GM19193 (cell line): ENCODE measurements around the gene AFDN.

Experiments used
- POLR2A ChIP-seq: IDR thresholded peaks from 4 replicates; pipeline ENCODE4 v1.6.1; 2011; ENCODE audit not compliant: insufficient read depth, insufficient read length; ENCODE audit errors: extremely low read depth

Gene AFDN

DNA sequence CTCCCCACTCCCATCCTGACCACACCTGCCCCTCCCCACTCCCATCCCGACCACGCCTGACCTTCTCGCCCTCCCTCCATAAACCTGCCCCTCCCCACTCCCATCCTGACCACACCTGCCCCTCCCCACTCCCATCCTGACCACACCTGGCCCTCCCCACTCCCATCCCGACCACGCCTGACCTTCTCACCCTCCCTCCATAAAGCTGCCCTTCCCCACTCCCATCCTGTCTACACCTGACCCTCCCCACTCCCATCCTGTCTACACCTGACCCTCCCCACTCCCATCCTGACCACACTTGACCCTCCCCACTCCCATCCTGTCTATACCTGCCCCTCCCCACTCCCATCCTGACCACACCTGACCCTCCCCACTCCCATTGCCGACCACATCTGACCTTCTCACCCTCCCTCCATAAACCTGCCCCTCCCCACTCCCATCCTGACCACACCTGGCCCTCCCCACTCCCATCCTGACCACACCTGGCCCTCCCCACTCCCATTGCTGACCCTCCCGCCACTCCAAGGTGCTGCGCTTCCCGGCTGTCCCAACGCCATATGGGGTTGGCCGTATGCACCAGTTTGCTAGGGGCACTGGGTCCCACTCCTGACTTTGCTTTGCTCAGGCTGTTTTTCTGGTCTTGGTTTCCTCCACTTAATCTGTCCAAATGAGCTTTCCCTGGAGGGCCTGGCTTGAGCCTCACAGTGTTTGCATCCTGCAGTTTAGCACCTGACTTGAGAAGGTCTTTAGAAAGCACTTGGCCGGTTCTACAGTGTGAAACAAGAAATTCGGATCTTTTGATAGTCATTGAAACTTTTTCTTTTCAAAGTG lies 173.7 kb downstream of the AFDN start:
- TF ChIP-seq POLR2A: no peak

DNA sequence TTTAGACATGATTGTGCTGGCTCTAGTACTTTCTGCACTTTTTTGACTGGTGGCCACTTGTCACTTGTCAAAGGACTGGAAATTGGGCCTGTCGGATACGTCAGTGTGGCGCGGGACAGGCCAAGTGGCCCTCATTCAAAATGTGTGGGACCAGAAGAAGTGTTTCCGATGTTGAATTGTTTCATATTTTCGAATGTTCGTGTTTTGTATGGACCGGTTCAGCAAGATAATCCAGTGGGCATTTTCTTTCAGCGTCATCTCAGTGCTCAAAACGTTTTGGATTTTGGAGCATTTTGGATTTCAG lies 174.3 kb downstream of the AFDN start:
- no peak for TF ChIP-seq POLR2A

DNA sequence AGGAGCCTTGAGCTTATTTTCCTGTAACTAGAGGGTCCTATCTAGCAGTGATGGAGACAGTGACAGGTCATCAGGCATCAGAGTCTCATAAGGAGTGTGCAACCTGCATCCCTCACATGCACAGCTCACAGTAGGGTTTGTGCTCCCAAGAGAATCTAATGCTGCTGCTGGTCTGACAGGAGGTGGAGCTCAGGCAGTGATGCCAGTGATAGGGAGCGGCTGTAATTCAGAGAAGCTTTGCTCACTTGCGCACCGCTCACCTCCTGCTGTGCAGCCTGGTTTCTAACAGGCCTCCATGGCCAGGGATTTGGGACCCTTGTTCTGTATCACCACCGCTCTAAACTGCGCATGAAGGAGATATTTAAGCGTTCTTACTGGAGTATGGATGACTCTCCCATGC lies 176.1 kb downstream of the AFDN start:
- no peak for TF ChIP-seq POLR2A

DNA sequence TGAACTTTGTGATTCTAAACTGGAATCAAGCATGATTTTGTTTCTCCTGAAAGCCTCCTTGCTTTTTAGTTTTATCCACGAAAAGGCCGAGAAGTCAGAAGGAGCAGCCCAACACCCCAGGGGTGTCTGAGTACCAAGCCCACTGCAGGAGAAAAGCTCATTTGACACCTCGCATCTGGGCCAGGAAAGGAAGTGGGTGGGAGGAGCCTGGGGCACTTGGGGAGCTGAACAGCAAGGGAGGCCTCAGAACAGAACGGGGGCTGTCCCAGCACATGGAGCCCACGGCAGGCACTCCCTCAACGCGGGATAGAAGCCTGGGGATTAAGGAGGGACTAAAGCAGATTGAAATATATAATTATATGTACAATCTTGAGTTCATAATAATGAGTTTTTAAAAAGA lies 177.3 kb downstream of the AFDN start:
- TF ChIP-seq POLR2A: no peak

DNA sequence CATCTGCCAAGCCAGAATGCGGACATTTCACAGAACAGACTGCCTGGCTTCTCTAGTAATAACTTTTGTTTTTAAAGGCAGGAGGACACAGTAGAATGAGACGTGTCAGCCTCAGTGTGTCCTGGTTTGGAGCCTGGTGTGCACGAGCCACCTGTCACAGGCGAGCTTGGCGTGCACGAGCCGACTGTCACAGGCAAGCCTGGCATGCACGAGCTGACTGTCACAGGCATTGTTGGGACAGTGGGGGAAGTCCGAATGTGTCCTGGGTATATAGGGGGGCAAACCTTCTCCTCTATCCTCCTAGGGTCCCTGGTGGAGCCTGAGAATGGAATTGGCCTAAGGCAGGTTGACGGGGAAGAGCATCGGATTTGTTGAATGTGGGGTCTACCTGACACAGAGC lies 178.2 kb downstream of the AFDN start:
- no peak for TF ChIP-seq POLR2A

DNA sequence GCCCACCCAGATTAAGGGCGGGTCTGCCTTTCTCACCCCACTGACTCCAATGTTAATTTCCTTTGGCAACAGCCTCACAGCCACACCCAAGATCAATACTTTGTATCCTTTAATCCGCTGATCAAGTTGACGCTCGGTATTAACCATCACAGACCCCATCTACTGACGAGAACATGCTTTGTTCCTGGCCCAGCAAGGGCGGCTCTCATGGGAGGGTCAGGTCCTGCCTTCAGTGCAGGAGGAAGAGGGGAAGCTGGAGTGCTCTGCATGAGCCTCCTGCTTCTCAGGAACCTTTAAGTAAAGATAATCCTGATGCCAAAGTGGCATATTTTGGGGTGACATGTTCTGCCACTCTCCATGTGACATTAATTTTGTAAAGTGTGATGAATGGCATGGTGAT lies 179.1 kb downstream of the AFDN start:
- no peak for TF ChIP-seq POLR2A

DNA sequence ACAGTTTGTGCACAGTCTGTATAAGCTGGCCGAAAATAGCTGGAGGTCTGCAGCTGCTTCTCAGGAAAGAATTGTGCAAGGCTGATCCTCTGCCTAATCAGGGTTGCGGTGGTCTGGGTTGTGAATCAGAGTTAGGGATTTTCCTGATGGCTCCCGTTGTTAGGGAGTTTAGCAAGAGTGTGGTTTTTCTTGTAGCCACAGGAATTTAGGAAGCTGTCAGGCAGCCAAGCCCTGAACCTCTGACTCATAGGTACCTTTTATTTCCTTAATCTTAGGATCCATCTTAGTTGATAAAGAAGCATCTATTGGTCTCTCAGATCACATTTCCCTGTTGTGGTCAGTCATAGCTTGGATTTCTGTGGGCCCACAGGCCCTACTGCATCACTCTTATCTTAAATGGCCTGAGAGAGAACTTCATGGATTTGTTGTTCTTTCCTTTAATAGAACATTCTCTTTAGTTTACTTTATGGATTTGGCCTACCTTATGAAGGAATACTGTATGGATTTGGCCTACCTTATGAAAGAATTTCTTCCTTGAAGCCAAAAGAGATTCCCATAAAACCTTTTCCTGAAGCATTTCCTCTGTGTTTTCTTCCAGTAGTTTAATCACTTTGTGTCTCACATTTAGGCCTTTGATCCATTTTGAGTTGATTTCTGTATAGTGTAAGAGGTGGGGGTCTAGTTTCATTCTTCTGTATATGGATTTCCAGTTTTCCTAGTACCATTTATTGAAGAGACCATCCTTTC lies 181.1 kb downstream of the AFDN start:
- TF ChIP-seq POLR2A: no peak

DNA sequence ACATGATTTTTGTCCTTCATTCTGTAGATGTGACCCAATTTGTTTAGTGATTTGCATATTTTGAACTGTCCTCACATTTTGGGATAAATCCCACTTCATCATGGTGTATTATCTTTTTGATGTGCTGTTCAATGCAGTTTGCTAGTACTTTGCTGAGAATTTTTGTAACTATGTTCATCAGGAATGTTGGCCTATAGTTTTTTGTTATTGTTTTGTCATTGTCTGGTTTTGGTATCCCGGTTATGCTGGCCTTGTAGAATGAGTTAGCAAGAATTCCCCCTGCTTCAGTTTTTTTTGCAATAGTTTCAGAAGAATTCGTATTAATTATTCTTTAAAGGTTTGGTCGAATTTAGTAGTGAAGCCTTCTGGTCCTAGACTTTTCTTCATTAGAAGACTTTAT lies 182.6 kb downstream of the AFDN start:
- no peak for TF ChIP-seq POLR2A

DNA sequence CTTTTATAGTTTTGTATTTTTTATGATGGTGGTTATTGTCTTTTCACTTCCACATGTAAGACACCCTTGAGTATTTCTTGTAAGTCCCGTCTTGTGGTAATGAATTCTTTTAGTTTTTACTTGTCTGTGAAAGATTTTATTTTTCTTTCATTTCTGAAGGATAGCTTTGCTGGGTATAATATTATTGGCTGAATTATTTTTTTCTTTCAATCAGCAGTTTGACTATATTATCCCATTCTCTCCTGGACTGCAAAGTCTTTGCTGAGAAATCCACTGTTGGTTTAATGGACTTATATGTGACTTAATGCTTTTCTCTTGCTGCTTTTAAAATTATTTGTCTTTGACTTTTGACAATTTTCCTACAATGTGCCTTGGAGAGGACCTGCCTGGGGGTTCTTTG lies 184.6 kb downstream of the AFDN start:
- TF ChIP-seq POLR2A: no peak

DNA sequence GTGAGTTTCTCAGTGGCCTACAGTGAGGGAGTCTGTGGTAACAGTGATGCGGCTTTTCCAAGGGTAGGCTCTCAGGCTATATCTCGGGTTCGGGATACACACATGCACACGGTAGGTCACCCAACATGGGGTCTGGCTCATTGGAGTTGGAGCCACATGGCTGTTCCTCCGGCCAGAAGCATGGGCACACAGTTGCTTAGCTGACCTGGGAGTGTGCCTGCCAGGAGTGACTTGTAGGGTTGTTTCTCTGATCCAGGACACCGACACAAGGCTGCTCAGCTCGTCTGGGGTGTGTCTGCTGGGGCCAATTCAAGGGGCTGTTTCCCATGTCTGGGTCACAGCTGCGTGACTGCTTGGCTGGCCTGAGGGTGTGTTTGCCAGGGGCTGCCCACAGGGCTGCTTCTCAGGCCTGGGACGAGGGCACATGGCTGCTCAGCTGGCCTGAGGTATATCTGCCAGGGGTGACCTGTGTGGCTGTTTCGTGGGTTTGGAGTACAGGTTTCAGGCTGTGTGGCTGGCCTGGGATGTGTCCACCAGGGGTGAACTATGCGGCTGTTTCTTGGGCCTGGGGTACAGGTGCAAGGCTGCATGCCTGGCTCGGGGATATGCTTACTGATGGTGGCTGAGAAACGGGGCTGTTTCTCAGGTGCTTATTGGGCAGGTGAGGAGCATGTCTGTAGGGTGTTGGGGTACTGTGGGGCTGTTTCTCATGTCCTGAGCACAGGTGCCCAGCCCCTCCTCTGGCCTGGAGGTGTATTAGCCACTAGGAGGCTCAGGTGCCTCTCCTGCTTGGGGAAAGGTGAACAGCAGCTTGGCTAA lies 185.9 kb downstream of the AFDN start:
- TF ChIP-seq POLR2A: no peak

DNA sequence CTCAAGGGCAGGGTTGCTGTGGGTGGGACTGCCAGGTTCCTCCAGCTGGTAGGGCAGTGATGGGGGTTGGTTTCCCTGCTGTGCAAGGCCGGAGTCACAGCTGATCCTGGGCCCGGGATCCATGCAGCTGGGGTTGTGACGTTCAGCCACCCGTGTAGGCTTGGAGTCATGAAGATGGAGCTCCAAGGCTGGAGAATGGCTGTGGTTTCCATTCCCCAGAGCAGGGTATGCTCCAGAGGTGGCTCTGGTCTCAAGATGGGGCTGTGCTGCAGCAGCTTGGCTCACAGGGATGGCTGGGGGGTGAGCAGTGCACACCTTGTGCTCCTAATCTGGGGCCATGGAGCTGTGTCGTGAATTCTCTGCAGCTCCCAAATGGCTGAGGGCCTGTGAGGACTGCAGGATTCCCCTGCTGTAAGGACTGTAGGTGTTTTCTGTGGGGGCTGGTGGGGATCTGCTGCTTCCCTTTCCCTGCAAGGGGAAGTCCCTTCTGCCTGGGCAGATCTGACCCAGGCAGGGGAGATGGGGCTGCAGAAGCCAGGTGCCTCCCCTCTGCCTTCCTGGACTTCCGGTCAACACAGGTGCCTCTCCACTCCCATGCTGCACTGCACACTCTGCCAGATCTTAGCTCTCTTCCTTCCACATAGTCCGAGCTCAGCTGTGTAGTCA lies 186.7 kb downstream of the AFDN start:
- no peak for TF ChIP-seq POLR2A

DNA sequence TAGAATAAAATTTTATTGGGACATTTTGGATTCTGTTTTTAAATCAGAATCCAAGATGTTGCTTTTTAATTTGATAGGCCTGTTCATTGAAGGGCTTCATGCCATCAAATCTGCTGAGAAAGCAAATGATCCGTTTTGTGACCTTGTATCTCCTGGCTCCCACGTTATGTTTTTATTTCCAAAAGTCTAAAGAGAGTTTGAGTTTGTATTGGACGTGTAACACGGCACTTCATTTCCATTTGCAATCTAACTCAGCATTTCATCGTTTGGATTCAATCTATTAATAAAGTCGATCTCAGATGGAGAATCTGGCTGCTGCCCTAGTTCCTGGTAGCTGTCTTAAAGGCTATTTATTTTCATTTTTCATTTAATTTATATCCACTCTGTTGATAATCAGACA lies 187.7 kb downstream of the AFDN start:
- no peak for TF ChIP-seq POLR2A

DNA sequence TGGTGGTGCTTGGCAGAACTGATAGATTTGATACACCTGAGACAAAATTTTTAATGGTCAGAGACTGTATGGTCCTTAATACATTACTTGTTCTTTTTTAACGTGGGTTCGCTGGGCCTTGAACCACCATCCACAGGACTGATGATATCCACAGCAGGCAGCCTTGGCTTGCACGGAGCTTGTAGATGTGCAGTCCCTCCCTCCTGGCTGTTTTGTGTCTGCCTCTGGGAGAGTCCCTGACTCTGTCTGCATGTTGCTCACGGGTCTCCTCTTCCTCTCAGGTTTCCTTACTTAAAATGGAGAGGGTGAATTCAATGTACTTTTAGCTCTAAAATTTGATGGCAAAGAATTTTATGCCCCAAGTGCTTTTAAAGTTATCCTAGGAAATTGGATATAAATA lies 188.3 kb downstream of the AFDN start:
- no peak for TF ChIP-seq POLR2A

DNA sequence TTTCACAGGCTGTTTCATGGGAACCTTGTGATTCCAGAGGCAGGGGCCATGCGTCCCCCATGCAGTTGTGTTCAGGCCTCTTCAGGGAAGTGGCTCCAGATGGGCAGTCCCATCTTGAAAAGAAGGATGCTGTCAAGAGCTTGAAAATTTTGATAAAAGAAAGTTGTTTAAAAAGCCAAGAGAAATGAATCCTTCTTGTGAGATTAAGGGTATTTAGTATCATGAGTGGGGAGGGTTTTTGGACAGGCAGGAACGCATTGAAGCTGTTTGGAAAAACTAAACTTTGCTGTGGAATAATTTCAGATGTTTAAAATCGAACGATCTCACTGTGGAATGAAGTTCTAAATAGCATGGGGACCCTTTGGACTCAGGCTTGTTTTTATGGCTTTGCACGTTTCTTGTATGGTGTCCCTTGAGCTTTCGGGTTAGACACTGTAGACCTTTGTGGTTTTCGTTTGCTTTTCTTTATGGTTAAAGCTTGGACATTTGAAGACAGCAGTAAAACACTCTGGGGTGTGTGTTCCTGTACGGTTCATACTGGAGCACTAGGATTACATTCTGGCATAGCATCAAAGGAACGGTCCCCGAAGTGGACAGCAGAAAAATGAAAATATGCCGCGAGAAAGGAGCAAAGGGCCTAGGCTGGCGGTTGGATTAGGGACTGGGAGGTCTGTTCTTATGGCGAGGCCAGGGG lies 188.9 kb downstream of the AFDN start:
- no peak for TF ChIP-seq POLR2A
